Left ventricle myocardium superior (tissue), 1 donor: ENCODE data around the gene RAB1A. TPM values are rescaled to one million over a fixed set of nuclear protein-coding genes. Genes with fewer than 3 reads are reported as not detected.

Experiments used
- ATAC-seq: fragments of 200-7000 bp; cut with Tn5 transposase; one replicate; pipeline ENCODE4 v1.9.1; 2020; ENCODE audit warnings: mild to moderate bottlenecking, moderate library complexity
- DNase-seq: peaks from one replicate; pipeline ENCODE4 v3.0.0-alpha.2; 2020
- intact Hi-C: fragments of 100-400 bp; cut with micrococcal nuclease; formaldehyde crosslinking; loops from one replicate; pipeline ENCODE4 v1.11.0; 2022
- total RNA-seq: library from RNA; stranded (reverse); fragmentation: NEBNext Ultra II Directional; extraction: Animal tissue kit (Norgen Biotek cat#: 25700); gene quantifications from one replicate; pipeline ENCODE4 v1.2.1, GENCODE V29; 2021
- donor health status: DM: no; HTN: yes; CAD: no; lungs with severe emphysema.

RAB1A gene
- total RNA-seq, 1 donor from 2014 or later = 121 TPM

DNA sequence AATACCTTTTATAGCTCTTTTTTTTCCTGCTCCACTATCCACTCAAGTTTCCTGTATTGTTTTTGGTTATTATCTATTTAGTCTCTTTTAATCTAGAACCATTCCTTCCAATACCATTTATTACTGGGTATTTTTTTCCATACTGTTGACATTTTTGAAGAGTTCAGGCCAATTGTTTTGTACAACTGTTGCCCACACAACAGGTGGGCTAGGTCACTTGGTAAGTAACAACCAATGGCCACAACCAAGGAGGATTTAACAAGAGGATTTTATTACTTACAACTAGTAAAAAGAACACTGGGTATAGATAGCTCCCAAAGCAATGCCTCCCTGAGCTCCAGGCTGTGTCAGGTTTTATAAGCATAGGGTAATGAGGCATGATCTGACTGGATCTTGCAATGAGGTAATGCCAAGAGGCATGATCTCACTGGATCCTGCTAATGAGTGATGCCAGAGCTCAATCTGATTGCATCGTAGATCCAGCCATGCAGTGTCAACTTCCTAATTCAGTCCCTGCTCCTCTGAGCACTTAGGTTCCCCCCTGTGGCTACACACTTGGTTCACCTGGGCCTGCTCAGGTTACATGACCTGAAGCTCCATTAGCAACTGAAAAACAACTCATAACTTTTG, 80.8 kb downstream of the RAB1A start:
- no peak for DNase-seq
- intact Hi-C loops = no loop called here
- ATAC-seq = no peak

DNA sequence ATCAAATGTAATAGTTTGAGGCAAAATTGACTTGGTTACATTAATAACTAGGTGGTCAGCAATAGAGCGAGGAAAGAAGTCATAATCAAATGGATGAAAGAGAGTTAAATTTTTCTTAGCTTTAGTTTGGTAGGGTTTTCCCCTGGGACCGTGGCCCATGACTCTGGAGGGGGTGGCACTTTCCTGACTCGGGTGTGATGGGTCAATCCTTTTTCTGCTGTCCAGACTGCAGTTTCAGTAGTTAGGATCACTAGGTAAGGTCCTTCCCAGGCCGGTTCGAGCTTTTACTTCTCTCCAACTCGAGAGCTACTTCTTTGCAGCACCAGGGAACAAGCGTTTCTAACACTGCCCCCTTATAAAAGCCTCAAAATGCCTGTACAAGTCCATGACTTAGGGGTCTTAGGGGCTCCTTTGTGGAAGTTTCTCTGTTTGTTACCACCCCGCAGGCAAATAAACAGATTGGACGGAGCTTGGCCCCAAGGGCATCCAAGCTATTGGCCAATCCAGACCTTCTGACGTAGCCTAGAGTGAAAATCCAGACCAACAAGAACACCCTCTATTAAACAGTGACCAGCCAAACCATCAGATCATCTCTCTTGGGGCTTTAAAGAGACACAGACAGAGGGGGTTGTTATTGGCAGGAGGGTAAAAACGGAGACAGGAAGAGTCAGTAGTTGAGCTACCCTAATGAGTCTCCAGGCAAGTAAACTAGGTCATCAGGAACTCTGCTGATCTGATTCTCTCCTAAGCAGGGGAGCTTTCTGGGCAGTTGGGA, 83.1 kb downstream of the RAB1A start:
- ATAC-seq = peak; percentile 95
- DNase-seq = no peak

GRCh38 chr2:65045651-65046050, 84.3 kb downstream of the RAB1A start:
- no peak for DNase-seq
- no peak for ATAC-seq
- intact Hi-C loops = loop anchor here (2.0 kb wide), 1 partner anchor 127 kb away; no protein-coding TSS in a partner anchor

More for the DNA sequence above, 83.1 kb downstream of the RAB1A start:
- intact Hi-C loops = no loop called here

GRCh38 chr2:65044097-65044735, 85.7 kb downstream of the RAB1A start:
- DNase-seq (no peak), ATAC-seq (no peak)
- intact Hi-C loops = loop anchor here (2.0 kb wide), 1 partner anchor 125 kb away; no protein-coding TSS in a partner anchor

GRCh38 chr2:65043001-65043400, 86.9 kb downstream of the RAB1A start:
- intact Hi-C loops = no loop called here
- ATAC-seq (no peak), DNase-seq (no peak)

DNA sequence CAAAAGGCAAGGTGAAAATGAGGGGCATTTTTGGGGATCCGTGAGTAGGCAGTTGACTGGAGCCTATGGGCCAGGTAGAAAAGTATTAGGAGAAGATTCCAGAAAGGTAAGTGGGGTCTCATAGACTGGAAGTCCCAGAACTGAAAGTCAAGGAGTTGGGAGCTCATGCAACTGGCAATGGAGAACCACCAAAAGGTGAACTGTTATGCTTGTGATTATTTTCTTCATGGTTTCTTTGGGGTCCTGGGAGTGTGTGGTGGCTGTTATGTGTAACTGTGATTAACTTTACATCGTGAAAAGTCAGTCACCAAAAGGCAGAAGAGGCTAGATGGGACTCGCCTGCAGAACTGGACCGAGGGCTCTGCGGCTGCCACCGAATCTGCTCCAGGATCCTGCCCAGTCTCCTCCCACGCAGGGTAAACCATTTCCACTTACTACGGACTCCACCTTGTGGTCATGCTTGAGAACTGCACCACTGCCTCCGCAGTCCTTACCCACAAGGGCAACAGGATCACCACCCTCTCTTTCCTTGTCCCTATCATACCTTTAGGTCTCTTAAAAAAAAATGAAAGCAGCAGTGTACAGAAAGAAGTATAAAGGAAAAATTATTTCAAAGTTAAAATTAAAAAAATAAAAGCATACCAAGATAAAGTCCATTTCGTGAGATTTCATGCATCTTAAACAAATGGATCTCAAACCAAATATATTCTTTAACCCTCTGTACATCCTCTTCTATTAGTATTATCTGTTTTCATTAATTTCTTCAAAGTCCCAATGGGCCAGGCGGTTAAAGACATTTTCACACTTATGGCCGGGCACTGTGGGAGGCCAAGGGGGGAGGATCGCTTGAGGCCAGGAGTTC, 89.3 kb downstream of the RAB1A start:
- DNase-seq (peak; percentile 85), ATAC-seq (peak; percentile 98)
- intact Hi-C loops = no loop called here

DNA sequence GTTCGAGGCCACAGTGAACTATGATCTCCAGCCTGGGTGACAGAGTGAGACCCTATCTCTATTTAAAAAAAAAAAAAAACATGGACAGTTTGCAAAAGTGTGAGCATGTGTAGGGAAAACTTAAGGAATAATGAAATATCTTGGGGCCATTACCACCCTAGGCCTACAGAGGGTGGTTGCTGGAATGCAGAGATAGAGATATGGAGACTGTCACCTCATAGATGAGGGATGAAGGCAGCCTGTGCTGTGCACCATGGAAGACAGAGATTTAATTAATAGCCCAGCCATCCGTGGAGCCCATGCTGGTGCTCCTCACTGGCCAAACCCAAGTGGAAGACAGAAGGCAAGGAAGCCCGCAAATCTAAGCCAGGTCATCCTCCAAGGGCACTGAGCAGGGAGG, 90.3 kb downstream of the RAB1A start:
- DNase-seq = no peak
- intact Hi-C loops = no loop called here
- no peak for ATAC-seq

DNA sequence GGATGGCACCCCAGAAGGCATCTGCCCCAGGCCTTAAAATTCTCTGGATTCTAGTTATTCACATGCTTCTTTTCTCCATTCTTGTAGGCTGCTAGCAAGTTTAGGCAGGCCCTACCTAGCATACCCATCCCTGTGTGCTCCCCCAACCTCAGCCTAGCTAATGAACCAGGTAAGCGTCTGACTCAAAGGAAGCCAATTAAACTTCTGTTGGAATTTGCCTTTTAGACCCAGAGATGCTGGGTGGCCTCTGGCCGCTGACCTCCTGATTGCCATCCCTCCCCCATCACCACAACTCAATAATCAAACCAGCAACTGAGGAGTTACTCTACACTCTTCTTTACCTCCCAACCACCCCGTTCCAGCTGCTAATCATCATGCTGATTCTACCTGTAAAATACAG, 92.7 kb downstream of the RAB1A start:
- DNase-seq (no peak), ATAC-seq (no peak)
- intact Hi-C loops = no loop called here

Other genes with a start within 250 kb of the RAB1A start
- gene SLC1A4, start 140.7 kb downstream of the RAB1A start, total RNA-seq = 6.2 TPM
- gene CEP68, start 73.7 kb downstream of the RAB1A start, total RNA-seq = 19.5 TPM
- gene ACTR2, start 97.7 kb upstream of the RAB1A start, total RNA-seq = 109 TPM